Left lung (tissue), 10 donors: Measurements from ENCODE around the gene B3GNT3. TPM values are rescaled to one million over a fixed set of nuclear protein-coding genes. Genes with fewer than 3 reads are reported as not detected.

ENCODE experiments used
- ATAC-seq: fragments of 200-7000 bp; cut with Tn5 transposase; one replicate; pipeline ENCODE4 v1.9.1; 2020; ENCODE audit warnings: moderate library complexity
- DNase-seq, 4 donors: peaks; one replicate each; pipeline ENCODE4 v3.0.0-alpha.2; 2013 to 2020
- H3K27ac ChIP-seq, 2 donors: fragments of 200-600 bp; sonication (generic) in 1 of 2; one replicate each; pipeline versions ENCODE4 v1.5.0 to v1.8.0; 2020 to 2021
- H3K27me3 ChIP-seq, 2 donors: fragments of 200-600 bp; sonication (generic) in 1 of 2; one replicate each; pipeline versions ENCODE4 v1.5.0 to v1.8.0; 2020 to 2021
- H3K36me3 ChIP-seq, 2 donors: fragments of 200-600 bp; sonication (generic) in 1 of 2; one replicate each; pipeline versions ENCODE4 v1.5.0 to v1.8.0; 2020 to 2021
- H3K4me1 ChIP-seq, 2 donors: fragments of 200-600 bp; one replicate each; pipeline ENCODE4 v1.8.0; 2021
- H3K4me3 ChIP-seq, 2 donors: fragments of 200-600 bp; sonication (generic) in 1 of 2; one replicate each; pipeline versions ENCODE4 v1.5.0 to v1.8.0; 2020 to 2021; ENCODE audit warnings: mild to moderate bottlenecking in 1 of 2
- H3K9me3 ChIP-seq, 2 donors: fragments of 200-600 bp; sonication (generic) in 1 of 2; one replicate each; pipeline versions ENCODE4 v1.5.0 to v1.8.0; 2020 to 2021
- intact Hi-C, 2 donors: fragments of 100-400 bp; cut with DNase I; formaldehyde crosslinking; loops; one replicate each; pipeline versions ENCODE4 v1.11.2 to v1.14.2; 2022
- polyA plus RNA-seq, 6 donors: library from polyadenylated mRNA; unstranded; fragments of 120-200 nt; gene quantifications; one replicate each; pipeline ENCODE4 v1.2.1, GENCODE V29; 2013; ENCODE audit not compliant: insufficient read length in 6 of 6
- total RNA-seq, 2 donors: library from RNA; stranded (reverse); fragmentation: NEBNext Ultra II Directional; extraction: Animal tissue kit (Norgen Biotek cat#: 25700); gene quantifications; one replicate each; pipeline ENCODE4 v1.2.1, GENCODE V29; 2021
- TF ChIP-seq, protein P1 (sequence below), 2 donors: fragments of 200-600 bp; sonication (generic) in 1 of 2; IDR thresholded peaks; one replicate each; pipeline versions ENCODE4 v1.5.0 to v1.8.0; 2021; ENCODE audit warnings: antibody characterized with exemption in 2 of 2
- donor health status: DM: no; HTN: yes; CAD: no.
- donor health status: DM: no; HTN: no; CAD: no.

B3GNT3 gene
- total and polyA plus RNA-seq, 8 donors = 0.12 to 5.2 (median 1.1) TPM; not detected in 4

DNA sequence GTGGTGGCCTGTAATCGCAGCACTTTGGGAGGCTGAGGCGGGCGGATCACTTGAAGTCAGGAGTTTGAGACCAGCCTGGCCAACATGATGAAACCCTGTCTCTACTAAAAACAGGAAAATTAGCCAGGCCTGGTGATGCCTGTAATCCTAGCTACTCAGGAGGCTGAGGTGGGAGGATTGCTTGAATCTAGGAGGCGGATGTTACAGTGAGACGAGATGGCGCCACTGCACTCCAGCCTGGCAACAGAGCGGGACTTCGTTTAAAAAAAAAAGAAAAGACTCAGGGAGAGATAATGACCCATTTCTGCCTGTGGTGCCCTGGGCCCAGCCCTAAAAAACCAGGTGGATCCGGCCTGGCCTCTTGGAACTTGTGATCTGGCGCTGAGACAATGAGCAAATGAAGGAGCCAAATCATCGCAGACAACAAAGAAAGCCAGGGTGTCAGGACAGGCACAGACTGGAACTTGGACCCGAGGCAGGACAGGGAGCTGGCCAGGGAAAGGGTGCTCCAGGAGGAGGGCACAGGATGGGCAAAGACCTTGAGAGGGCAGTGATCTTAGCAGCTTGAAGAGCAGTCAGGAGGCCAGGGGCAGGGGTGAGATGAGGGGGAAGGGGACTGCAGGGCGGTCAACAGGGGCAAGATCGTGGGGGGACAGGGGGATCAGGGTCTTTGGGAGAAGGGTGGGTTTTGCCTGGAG is 53.8 kb downstream of the B3GNT3 start:
- Histone ChIP-seq H3K4me1 (peaks cover 0 to 72% of the 10 kb centered on the region in 2 donors), H3K9me3 (no peaks in the 10 kb centered on the region), H3K36me3 (peaks cover 0 to 5% of the 10 kb centered on the region in 2 donors), H3K27ac (peak overlapping the region in 1 of 2 donors; percentile 96), H3K27me3 (no peaks in the 10 kb centered on the region), H3K4me3 (no peak overlapping the region)
- intact Hi-C loops = no loop called here
- no peak for DNase-seq
- TF ChIP-seq, protein P1, sequence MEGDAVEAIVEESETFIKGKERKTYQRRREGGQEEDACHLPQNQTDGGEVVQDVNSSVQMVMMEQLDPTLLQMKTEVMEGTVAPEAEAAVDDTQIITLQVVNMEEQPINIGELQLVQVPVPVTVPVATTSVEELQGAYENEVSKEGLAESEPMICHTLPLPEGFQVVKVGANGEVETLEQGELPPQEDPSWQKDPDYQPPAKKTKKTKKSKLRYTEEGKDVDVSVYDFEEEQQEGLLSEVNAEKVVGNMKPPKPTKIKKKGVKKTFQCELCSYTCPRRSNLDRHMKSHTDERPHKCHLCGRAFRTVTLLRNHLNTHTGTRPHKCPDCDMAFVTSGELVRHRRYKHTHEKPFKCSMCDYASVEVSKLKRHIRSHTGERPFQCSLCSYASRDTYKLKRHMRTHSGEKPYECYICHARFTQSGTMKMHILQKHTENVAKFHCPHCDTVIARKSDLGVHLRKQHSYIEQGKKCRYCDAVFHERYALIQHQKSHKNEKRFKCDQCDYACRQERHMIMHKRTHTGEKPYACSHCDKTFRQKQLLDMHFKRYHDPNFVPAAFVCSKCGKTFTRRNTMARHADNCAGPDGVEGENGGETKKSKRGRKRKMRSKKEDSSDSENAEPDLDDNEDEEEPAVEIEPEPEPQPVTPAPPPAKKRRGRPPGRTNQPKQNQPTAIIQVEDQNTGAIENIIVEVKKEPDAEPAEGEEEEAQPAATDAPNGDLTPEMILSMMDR (IDR thresholded peaks at IDR 0.05) = no peak
- no peak for ATAC-seq

DNA sequence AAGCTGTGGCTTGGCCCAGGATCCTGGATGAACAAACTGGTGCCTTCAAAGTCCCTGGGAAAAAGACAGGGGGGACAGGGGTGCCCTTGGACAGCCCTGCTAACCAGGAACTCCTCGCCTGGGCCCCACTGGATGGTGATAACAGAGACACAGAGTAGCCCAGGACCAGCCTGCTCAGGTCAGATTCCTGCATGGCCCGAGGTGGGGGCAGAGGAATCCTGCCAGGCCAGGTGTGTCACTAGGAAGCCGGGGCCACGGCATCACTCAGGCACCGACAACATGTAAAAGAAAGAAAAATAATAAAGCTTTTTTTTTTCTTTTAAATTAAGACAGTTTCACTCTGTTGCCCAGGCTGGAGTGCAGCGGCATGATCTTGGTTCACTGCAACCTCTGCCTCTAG is 59.1 kb downstream of the B3GNT3 start:
- intact Hi-C loops = loop anchor here in 1 of 2 donors (10.0 kb wide), 1 partner anchor 69 kb away; no protein-coding TSS in a partner anchor
- Histone ChIP-seq H3K9me3 (no peaks in the 10 kb centered on the region), H3K36me3 (no peaks in the 10 kb centered on the region), H3K27ac (no peak overlapping the region), H3K4me1 (peaks cover 0 to 33% of the 10 kb centered on the region in 2 donors), H3K27me3 (no peaks in the 10 kb centered on the region), H3K4me3 (no peak overlapping the region)
- TF ChIP-seq, protein P1 (IDR thresholded peaks at IDR 0.05) = no peak
- DNase-seq (no peak), ATAC-seq (no peak)

DNA sequence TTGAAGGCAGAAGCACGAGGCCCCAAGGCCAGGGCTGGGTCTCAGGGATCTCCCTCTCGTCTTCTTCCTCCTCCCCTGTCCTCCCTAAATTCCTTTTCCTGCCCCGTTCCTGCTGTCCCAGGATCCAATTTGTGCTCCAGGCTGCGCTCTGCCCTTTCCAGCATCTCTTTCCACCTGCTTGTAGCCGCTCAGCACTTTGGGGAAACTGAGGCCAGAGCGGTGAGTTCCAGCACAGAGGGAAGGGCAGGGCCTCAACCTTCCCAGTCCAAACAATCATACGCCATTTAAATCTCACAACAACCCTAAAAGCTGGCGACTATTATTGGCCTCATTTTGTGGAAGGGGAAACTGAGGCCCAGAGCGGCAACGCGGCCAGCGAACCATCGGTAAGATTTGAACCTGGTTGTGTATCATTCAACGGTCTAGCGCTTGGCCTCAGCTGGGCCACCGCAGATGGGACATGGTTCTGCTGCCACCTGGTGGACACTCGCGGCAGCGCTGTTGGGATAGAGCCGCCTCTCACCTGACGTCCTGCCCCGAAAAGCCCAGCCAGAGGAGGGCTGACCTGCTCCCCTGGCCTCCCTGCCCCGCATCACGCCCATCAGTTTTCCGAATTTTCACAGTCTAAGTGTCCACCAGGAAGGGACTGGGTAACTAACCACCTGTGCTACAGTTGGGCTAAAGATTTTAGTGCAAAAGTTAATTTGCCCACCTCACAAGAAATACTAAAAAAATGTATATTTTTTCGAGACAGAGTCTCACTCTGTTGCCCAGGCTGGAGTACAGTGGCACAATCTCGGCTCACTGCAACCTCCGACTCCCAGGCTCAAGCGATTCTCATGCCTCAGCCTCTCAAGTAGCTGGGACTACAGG is 60.6 kb downstream of the B3GNT3 start:
- peak; percentile 63 to 98 (median 84) for DNase-seq
- peak; percentile 69 for ATAC-seq
- no peak overlapping the region for H3K4me3 ChIP-seq
- H3K27ac ChIP-seq = no peak overlapping the region
- intact Hi-C loops = loop anchor here in 1 of 2 donors (10.0 kb wide), 1 partner anchor 71 kb away; no protein-coding TSS in a partner anchor
- no peaks in the 10 kb centered on the region for H3K36me3 ChIP-seq
- H3K9me3 ChIP-seq = no peaks in the 10 kb centered on the region
- H3K27me3 ChIP-seq = no peaks in the 10 kb centered on the region
- H3K4me1 ChIP-seq = peaks cover 0 to 25% of the 10 kb centered on the region in 2 donors
- TF ChIP-seq, protein P1 (IDR thresholded peaks at IDR 0.05) = peak; percentile 96 to 99

DNA sequence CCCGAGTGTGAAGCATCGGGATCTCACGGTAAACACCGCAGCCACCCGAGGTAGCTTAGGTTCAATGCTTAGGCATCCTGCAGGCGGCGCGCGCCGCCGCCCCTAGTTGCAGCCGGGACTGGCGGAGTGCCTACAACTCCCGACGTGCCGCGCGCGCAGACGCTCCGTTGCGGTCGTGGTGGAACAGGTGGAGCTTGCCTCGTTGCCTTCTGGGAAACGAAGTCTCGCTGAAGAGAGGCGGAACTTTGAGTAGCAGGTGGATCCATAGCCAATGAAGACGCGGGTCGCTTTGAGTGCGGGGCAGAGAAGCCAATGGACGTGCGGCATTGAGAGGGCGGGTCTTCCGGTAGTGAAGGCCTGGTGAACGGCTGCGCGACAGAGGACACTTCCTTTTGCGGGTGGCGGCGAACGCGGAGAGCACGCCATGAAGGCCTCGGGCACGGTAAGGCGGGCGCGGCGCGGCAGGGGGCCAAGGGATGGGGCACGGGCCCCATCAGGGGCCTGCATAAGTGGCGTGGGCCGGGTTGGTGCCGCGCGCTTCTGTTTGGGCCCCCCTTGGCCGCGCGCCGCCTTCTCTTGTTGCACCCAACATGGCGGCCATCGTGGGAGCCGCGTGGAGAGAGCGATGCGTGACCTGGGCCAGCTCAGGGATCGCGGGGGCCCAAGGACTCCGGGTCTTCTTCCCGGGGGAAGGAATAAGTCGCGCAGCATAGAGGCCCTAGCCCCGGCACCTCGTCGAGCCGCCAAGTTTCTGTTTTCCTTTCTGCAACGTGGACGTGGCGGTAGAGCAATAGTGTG is 64.8 kb downstream of the B3GNT3 start, which contains the start of gene RPL18A:
RPL18A (plus strand) TSS at position 378 of the 798 bp plus-strand sequence; CDS start at position 425, 47 bp downstream.
- Histone ChIP-seq H3K9me3 (no peaks in the 10 kb centered on the region), H3K4me3 (peak within 1 kb of the TSS; percentile 98 to 100), H3K27me3 (no peaks in the 10 kb centered on the region), H3K4me1 (peaks cover 11 to 50% of the 10 kb centered on the region in 2 donors), H3K36me3 (peaks cover 9 to 35% of the 10 kb centered on the region in 2 donors), H3K27ac (peak within 1 kb of the TSS; percentile 71 to 86)
- TF ChIP-seq, protein P1 (IDR thresholded peaks at IDR 0.05) = peak; percentile 51 to 74
- DNase-seq (peak; percentile 98 to 100 (median 100)), ATAC-seq (peak; percentile 96)
- intact Hi-C loops = loop anchor here in 1 of 2 donors (10.0 kb wide), 3 partner anchors 65 to 135 kb away; no protein-coding TSS in a partner anchor
